H9 (cell line): ENCODE measurements around the gene SLC25A4. TPM values are rescaled to one million over a fixed set of nuclear protein-coding genes. Genes with fewer than 3 reads are reported as not detected.
A peak's percentile ranks its signal among the peaks of the same experiment; 100 is the strongest.

Experiments used
- DNase-seq: peaks from one replicate; pipeline ENCODE4 v3.0.0-alpha.2; 2017
- H2AFZ ChIP-seq: one replicate; pipeline ENCODE4 v1.6.1; 2013; ENCODE audit warnings: mild to moderate bottlenecking, low read length, control low read depth, moderate library complexity
- H2AK5ac ChIP-seq: 2 replicates; pipeline ENCODE4 v1.6.1; 2013; ENCODE audit warnings: low read length, control low read depth, mixed read lengths; ENCODE audit not compliant: insufficient read length
- H2BK120ac ChIP-seq: one replicate; pipeline ENCODE4 v1.6.1; 2013; ENCODE audit warnings: low read depth, mild to moderate bottlenecking, low read length, control low read depth, inconsistent platforms; ENCODE audit not compliant: poor library complexity, severe bottlenecking
- H2BK12ac ChIP-seq: 2 replicates; pipeline ENCODE4 v1.6.1; 2013; ENCODE audit warnings: low read length, control low read depth, mixed read lengths, low read depth; ENCODE audit not compliant: insufficient read length
- H2BK15ac ChIP-seq: 2 replicates; pipeline ENCODE4 v1.6.1; 2013; ENCODE audit warnings: low read depth, low read length, control low read depth
- H2BK20ac ChIP-seq: one replicate; pipeline ENCODE4 v1.6.1; 2013; ENCODE audit warnings: low read depth, mild to moderate bottlenecking, low read length, control low read depth, inconsistent platforms; ENCODE audit not compliant: poor library complexity, severe bottlenecking
- H2BK5ac ChIP-seq: 2 replicates; pipeline ENCODE4 v1.6.1; 2013; ENCODE audit warnings: low read length, control low read depth, mixed read lengths; ENCODE audit not compliant: insufficient read length
- H3K14ac ChIP-seq: 2 replicates; pipeline ENCODE4 v1.6.1; 2013; ENCODE audit warnings: low read length, control low read depth; ENCODE audit not compliant: insufficient read depth
- H3K18ac ChIP-seq: 2 replicates; pipeline ENCODE4 v1.6.1; 2013; ENCODE audit warnings: low read depth, mild to moderate bottlenecking, mixed read lengths, low read length, control low read depth; ENCODE audit not compliant: insufficient read length
- H3K23ac ChIP-seq: 2 replicates; pipeline ENCODE4 v1.6.1; 2013; ENCODE audit warnings: low read length, control low read depth, mixed read lengths, low read depth; ENCODE audit not compliant: insufficient read length
- H3K23me2 ChIP-seq: 2 replicates; pipeline ENCODE4 v1.6.1; 2013; ENCODE audit warnings: low read depth, mild to moderate bottlenecking, mixed read lengths, low read length, control low read depth; ENCODE audit not compliant: insufficient read length, poor library complexity, severe bottlenecking
- H3K27ac ChIP-seq: 2 replicates; pipeline ENCODE4 v1.5.1; 2013; ENCODE audit warnings: low read length, control low read depth, mixed read lengths, low read depth; ENCODE audit not compliant: insufficient read length
- H3K27me3 ChIP-seq: 2 replicates; pipeline ENCODE4 v1.6.1; 2013; ENCODE audit warnings: low read length, control low read depth, inconsistent platforms; ENCODE audit not compliant: insufficient read depth
- H3K4ac ChIP-seq: 2 replicates; pipeline ENCODE4 v1.6.1; 2013; ENCODE audit warnings: low read depth, mild to moderate bottlenecking, control low read depth, inconsistent platforms, low read length, moderate library complexity
- H3K4me1 ChIP-seq: 2 replicates; pipeline ENCODE4 v1.6.1; 2013; ENCODE audit warnings: low read length, control low read depth, inconsistent platforms; ENCODE audit not compliant: insufficient read depth
- H3K4me2 ChIP-seq: 2 replicates; pipeline ENCODE4 v1.6.1; 2013; ENCODE audit warnings: low read length, control low read depth, mixed read lengths; ENCODE audit not compliant: insufficient read length, insufficient read depth
- H3K56ac ChIP-seq: 2 replicates; pipeline ENCODE4 v1.6.1; 2013; ENCODE audit warnings: low read depth, mild to moderate bottlenecking, mixed read lengths, low read length, control low read depth; ENCODE audit not compliant: insufficient read length
- H3K79me1 ChIP-seq: 2 replicates; pipeline ENCODE4 v1.6.1; 2013; ENCODE audit warnings: low read depth, mild to moderate bottlenecking, moderate library complexity, low read length, control low read depth, inconsistent platforms; ENCODE audit not compliant: insufficient read depth, poor library complexity, severe bottlenecking
- H3K79me2 ChIP-seq: 2 replicates; pipeline ENCODE4 v1.6.1; 2013; ENCODE audit warnings: low read length, control low read depth, inconsistent platforms; ENCODE audit not compliant: insufficient read depth
- H3K9ac ChIP-seq: 2 replicates; pipeline ENCODE4 v1.6.1; 2013; ENCODE audit warnings: low read length, control low read depth, mixed read lengths; ENCODE audit not compliant: insufficient read length; ENCODE audit errors: extremely low read depth
- H3K9me3 ChIP-seq: one replicate; pipeline ENCODE4 v1.6.1; 2013; ENCODE audit warnings: low read depth, low read length, inconsistent platforms; ENCODE audit not compliant: control insufficient read depth
- H3T11ph ChIP-seq: one replicate; pipeline ENCODE4 v1.6.1; 2013; ENCODE audit warnings: mild to moderate bottlenecking, low read length, control low read depth, inconsistent platforms
- H4K20me1 ChIP-seq: one replicate; pipeline ENCODE4 v1.6.1; 2013; ENCODE audit not compliant: control insufficient read depth, insufficient read length, insufficient read depth
- H4K5ac ChIP-seq: 2 replicates; pipeline ENCODE4 v1.6.1; 2013; ENCODE audit warnings: low read depth, mild to moderate bottlenecking, mixed read lengths, low read length, control low read depth; ENCODE audit not compliant: insufficient read length
- H4K8ac ChIP-seq: replicated peaks from 2 replicates; pipeline ENCODE4 v1.6.1; 2013; ENCODE audit warnings: low read length, control low read depth, mixed read lengths, low read depth; ENCODE audit not compliant: insufficient read length
- H4K91ac ChIP-seq: 2 replicates; pipeline ENCODE4 v1.6.1; 2013; ENCODE audit warnings: low read depth, mild to moderate bottlenecking, moderate library complexity, mixed read lengths, low read length, control low read depth; ENCODE audit not compliant: insufficient read length
- H3K27ac Mint-ChIP-seq, 3 experiments: 2 replicates in 2 of 3; 3 replicates in 1 of 3; pipeline ENCODE4 v1.8.0; 2020 to 2021; ENCODE audit warnings: mixed read lengths in 3 of 3, mild to moderate bottlenecking in 1 of 3, moderate library complexity in 1 of 3
- H3K27me3 Mint-ChIP-seq: 2 replicates; pipeline ENCODE4 v1.8.0; 2021; ENCODE audit warnings: low read depth, mild to moderate bottlenecking, moderate library complexity, mixed read lengths
- H3K36me3 Mint-ChIP-seq, 3 experiments: 2 replicates in 2 of 3; 3 replicates in 1 of 3; pipeline ENCODE4 v1.8.0; 2020 to 2021; ENCODE audit warnings: low read depth in 3 of 3, mixed read lengths in 3 of 3; ENCODE audit not compliant: insufficient read depth in 1 of 3
- H3K4me1 Mint-ChIP-seq, 2 experiments: 2 replicates each; pipeline ENCODE4 v1.8.0; 2020; ENCODE audit warnings: mixed read lengths in 2 of 2
- H3K4me3 Mint-ChIP-seq, 2 experiments: 2 replicates in 1 of 2; 3 replicates in 1 of 2; pipeline ENCODE4 v1.8.0; 2020 to 2021; ENCODE audit warnings: mild to moderate bottlenecking in 2 of 2, mixed read lengths in 2 of 2, moderate library complexity in 1 of 2
- H3K9me3 Mint-ChIP-seq, 2 experiments: 2 replicates in 1 of 2; 3 replicates in 1 of 2; pipeline ENCODE4 v1.8.0; 2020; ENCODE audit warnings: mild to moderate bottlenecking in 2 of 2, mixed read lengths in 2 of 2, moderate library complexity in 1 of 2
- WGBS: extraction: QIAGEN DNeasy Blood & Tissue Kit; methylation state at CpG from one replicate; pipeline ENCODE4 v1.1.7; 2013; ENCODE audit warnings: missing lambda C conversion rate, low lambda C conversion rate, mixed read lengths; ENCODE audit not compliant: insufficient read length; ENCODE audit errors: extremely low coverage; 5-methylcytosine and 5-hydroxymethylcytosine counted together
- total RNA-seq: library from RNA; stranded (reverse); gene quantifications from 2 replicates; pipeline ENCODE4 v1.2.1, GENCODE V29; 2021
- TF ChIP-seq, protein P1 (sequence below): fragments of 200-600 bp; sonication (generic); conservative IDR thresholded peaks from 3 replicates; pipeline ENCODE4 v1.8.0; 2021; ENCODE audit warnings: antibody characterized with exemption, mild to moderate bottlenecking

SLC25A4 gene
- total RNA-seq, 1 experiment from 2014 or later: 54.4 TPM

DNA sequence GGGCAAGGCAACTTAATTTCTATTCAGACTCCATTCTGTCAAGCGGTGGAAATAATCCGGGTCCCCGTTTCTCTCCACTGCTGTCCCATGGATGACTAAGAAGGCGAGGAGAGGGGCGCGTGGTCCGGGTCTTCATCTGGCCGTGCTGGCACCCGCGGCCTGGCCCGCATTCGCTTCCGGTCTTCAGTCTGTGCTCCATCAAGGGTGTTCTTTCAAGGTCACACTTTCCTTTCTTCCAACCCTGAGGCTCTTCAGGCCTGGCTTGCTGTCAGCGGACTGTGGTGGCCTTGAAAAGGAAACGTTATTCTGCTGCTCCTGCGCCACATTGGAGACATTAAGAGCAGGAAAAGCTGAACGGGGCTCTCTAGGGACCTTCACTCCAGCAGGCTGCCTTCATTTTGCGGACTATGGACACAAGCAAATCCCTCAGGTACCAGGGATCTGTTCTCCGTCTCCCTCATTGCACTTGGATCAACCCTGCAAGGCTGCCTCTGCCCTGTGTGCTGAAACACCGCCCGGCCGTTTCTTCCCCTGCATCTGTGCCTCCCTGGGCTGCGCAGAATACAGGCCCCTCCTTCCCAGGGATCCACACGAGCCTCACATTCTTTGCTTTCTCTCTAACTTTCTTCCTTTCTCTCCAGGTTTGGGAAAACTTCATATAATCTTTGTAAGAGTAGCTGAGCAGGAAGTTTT lies 5.7 kb upstream of the SLC25A4 start:
- Mint-ChIP-seq H3K36me3 (no peaks in the 10 kb centered on the region), H3K27me3 (no peaks in the 10 kb centered on the region; the same call in 1 of the 2 replicates), H3K4me3 (no peak overlapping the region), H3K4me1 (peaks cover 2 to 4% of the 10 kb centered on the region in 2 experiments), H3K27ac (peak overlapping the region; percentile 13 to 93 (median 44); a peak in 3 of 7 replicates), H3K9me3 (no peaks in the 10 kb centered on the region)
- no peak overlapping the region for H4K91ac ChIP-seq
- H4K20me1 ChIP-seq: no peaks in the 10 kb centered on the region
- H3K27ac ChIP-seq: no peak overlapping the region
- no peak for DNase-seq
- H3K4ac ChIP-seq: no peak overlapping the region
- no peaks in the 10 kb centered on the region for H3K27me3 ChIP-seq
- H3K18ac ChIP-seq: no peak overlapping the region
- H3T11ph ChIP-seq: no peak overlapping the region
- no peak overlapping the region for H3K4me2 ChIP-seq
- H2AFZ ChIP-seq: no peak overlapping the region
- no peak overlapping the region for H2BK20ac ChIP-seq
- TF ChIP-seq, protein P1, sequence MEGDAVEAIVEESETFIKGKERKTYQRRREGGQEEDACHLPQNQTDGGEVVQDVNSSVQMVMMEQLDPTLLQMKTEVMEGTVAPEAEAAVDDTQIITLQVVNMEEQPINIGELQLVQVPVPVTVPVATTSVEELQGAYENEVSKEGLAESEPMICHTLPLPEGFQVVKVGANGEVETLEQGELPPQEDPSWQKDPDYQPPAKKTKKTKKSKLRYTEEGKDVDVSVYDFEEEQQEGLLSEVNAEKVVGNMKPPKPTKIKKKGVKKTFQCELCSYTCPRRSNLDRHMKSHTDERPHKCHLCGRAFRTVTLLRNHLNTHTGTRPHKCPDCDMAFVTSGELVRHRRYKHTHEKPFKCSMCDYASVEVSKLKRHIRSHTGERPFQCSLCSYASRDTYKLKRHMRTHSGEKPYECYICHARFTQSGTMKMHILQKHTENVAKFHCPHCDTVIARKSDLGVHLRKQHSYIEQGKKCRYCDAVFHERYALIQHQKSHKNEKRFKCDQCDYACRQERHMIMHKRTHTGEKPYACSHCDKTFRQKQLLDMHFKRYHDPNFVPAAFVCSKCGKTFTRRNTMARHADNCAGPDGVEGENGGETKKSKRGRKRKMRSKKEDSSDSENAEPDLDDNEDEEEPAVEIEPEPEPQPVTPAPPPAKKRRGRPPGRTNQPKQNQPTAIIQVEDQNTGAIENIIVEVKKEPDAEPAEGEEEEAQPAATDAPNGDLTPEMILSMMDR: no peak
- H3K14ac ChIP-seq: no peak overlapping the region
- H3K9me3 ChIP-seq: no peaks in the 10 kb centered on the region
- H3K9ac ChIP-seq: no peak overlapping the region
- no peak overlapping the region for H4K8ac ChIP-seq
- H3K23ac ChIP-seq: no peak overlapping the region
- H3K23me2 ChIP-seq: peaks cover under 1% of the 10 kb centered on the region
- H3K4me1 ChIP-seq: no peaks in the 10 kb centered on the region
- H2AK5ac ChIP-seq: no peak overlapping the region
- no peak overlapping the region for H2BK15ac ChIP-seq
- no peaks in the 10 kb centered on the region for H3K79me2 ChIP-seq
- no CpG with 5 or more reads among the region's 24 CpGs for WGBS
- H2BK120ac ChIP-seq: no peak overlapping the region
- no peak overlapping the region for H3K56ac ChIP-seq
- H2BK12ac ChIP-seq: no peak overlapping the region
- no peak overlapping the region for H4K5ac ChIP-seq
- H2BK5ac ChIP-seq: no peak overlapping the region
- no peaks in the 10 kb centered on the region for H3K79me1 ChIP-seq
